Gastrocnemius medialis (tissue), 4 donors: ENCODE measurements around the gene RINT1. TPM values are rescaled to one million over a fixed set of nuclear protein-coding genes. Genes with fewer than 3 reads are reported as not detected.

ENCODE experiments used
- ATAC-seq, 2 donors: fragments of 150-250 bp; one replicate each; pipeline ENCODE4 v1.9.1; 2016
- DNase-seq, 2 donors: peaks; one replicate each; pipeline ENCODE4 v3.0.0-alpha.2; 2019
- H3K27ac ChIP-seq, 4 donors: fragments of 200-600 bp; sonication (generic); 1 replicate in 1 of 4; 2 replicates in 3 of 4; pipeline ENCODE4 v1.5.1; 2016 to 2018; ENCODE audit warnings: mild to moderate bottlenecking in 2 of 4, moderate library complexity in 1 of 4
- H3K27me3 ChIP-seq, 3 donors: fragments of 200-600 bp; sonication (generic) in 2 of 3; 1 replicate in 1 of 3; 2 replicates in 2 of 3; pipeline versions ENCODE4 v1.5.1 to v1.6.0; 2016 to 2019; ENCODE audit warnings: mild to moderate bottlenecking in 1 of 3, moderate library complexity in 1 of 3
- H3K36me3 ChIP-seq, 2 donors: fragments of 200-600 bp; sonication (generic) in 1 of 2; one replicate each; pipeline ENCODE4 v1.5.1; 2017 to 2018
- H3K4me1 ChIP-seq, 2 donors: fragments of 200-600 bp; sonication (generic) in 1 of 2; one replicate each; pipeline ENCODE4 v1.5.1; 2016 to 2017; ENCODE audit warnings: mild to moderate bottlenecking in 2 of 2
- H3K4me3 ChIP-seq, 4 donors: fragments of 200-600 bp; sonication (generic) in 3 of 4; 1 replicate in 1 of 4; 2 replicates in 3 of 4; pipeline ENCODE4 v1.5.1; 2016 to 2019; ENCODE audit warnings: mild to moderate bottlenecking in 2 of 4
- H3K9me3 ChIP-seq, 3 donors: fragments of 200-600 bp; sonication (generic) in 2 of 3; 1 replicate in 1 of 3; 2 replicates in 2 of 3; pipeline ENCODE4 v1.5.1; 2016 to 2019
- CTCF ChIP-seq, 5 experiments: fragments of 450-650 bp in 3 of 5; fragments of 200-600 bp in 2 of 5; sonication (generic) in 2 of 5; IDR thresholded peaks in 4 of 5; conservative IDR thresholded peaks in 1 of 5; 1 replicate in 4 of 5; 2 replicates in 1 of 5; pipeline ENCODE4 v1.5.1; 2016 to 2019; ENCODE audit warnings: antibody characterized with exemption in 5 of 5, mild to moderate bottlenecking in 3 of 5, moderate library complexity in 3 of 5
- POLR2A ChIP-seq, 2 donors: fragments of 450-650 bp; IDR thresholded peaks; one replicate each; pipeline ENCODE4 v1.6.1; 2017; ENCODE audit warnings: antibody characterized with exemption in 2 of 2, mild to moderate bottlenecking in 2 of 2, moderate library complexity in 2 of 2
- in situ Hi-C, 4 donors: fragments of 200-750 bp; cut with MboI; loops; one replicate each; pipeline versions ENCODE4 v1.15.0 to v1.8.0; 2017; ENCODE audit warnings: low sequenced_read_pairs in 4 of 4
- intact Hi-C: fragments of 100-400 bp; cut with DNase I; formaldehyde crosslinking; loops from one replicate; pipeline ENCODE4 v1.15.1; 2023; ENCODE audit warnings: low total_unique reads
- total RNA-seq, 4 donors: library from RNA; depleted of rRNA; stranded (reverse); fragments of >200 nt; gene quantifications; one replicate each; pipeline versions ENCODE4 v1.1.0 to v1.2.3, GENCODE V29; 2016

RINT1 gene
- total RNA-seq, 4 donors from 2014 or later, result 18.1 to 29.9 (median 25.7) TPM

- TF ChIP-seq POLR2A (IDR thresholded peaks at IDR 0.05), result no peak
- TF ChIP-seq CTCF (IDR thresholded peaks at IDR 0.05 in 4 of 5, conservative IDR thresholded peaks at IDR 0.05 in 1 of 5), result no peak
- peaks cover 6 to 7% of the 10 kb centered on the region in 2 donors for H3K4me1 ChIP-seq
- H3K9me3 ChIP-seq, result no peaks in the 10 kb centered on the region
- DNase-seq, result no peak
- H3K27ac ChIP-seq, result no peak within 1 kb of the TSS
- peak within 1 kb of the TSS; percentile 24 to 39 (median 25) for H3K4me3 ChIP-seq
- H3K36me3 ChIP-seq, result no peaks in the 10 kb centered on the region
- in situ Hi-C loops, result no loop called here
- peaks cover 0 to 5% (median 0%) of the 10 kb centered on the region in 3 donors for H3K27me3 ChIP-seq
- intact Hi-C loops, result no loop called here
- no peak for ATAC-seq
Observed at GRCh38 chr7:105581066-105581811, 49.2 kb downstream of the RINT1 start, which contains the start of gene EFCAB10. EFCAB10 (minus strand) TSS chr7:105581493; CDS start chr7:105581463, 30 bp downstream.

- H3K36me3 ChIP-seq, result no peaks in the 10 kb centered on the region
- H3K27ac ChIP-seq, result no peak overlapping the region
- no peak for TF ChIP-seq CTCF (IDR thresholded peaks at IDR 0.05 in 4 of 5, conservative IDR thresholded peaks at IDR 0.05 in 1 of 5)
- TF ChIP-seq POLR2A (IDR thresholded peaks at IDR 0.05), result no peak
- ATAC-seq (no peak), DNase-seq (no peak)
- peaks cover 0 to 5% (median 0%) of the 10 kb centered on the region in 3 donors for H3K27me3 ChIP-seq
- H3K4me1 ChIP-seq, result peaks cover 6 to 7% of the 10 kb centered on the region in 2 donors
- H3K4me3 ChIP-seq, result no peak overlapping the region
- intact Hi-C loops, result no loop called here
- in situ Hi-C loops, result no loop called here
- H3K9me3 ChIP-seq, result no peaks in the 10 kb centered on the region
Observed at GRCh38 chr7:105583061-105583460, 51.1 kb downstream of the RINT1 start.

GRCh38 chr7:105584165-105584564, 52.2 kb downstream of the RINT1 start:
- Histone ChIP-seq H3K27ac (no peak overlapping the region), H3K27me3 (peaks cover 0 to 5% (median 0%) of the 10 kb centered on the region in 3 donors), H3K4me1 (peaks cover 5 to 6% of the 10 kb centered on the region in 2 donors), H3K9me3 (no peaks in the 10 kb centered on the region), H3K36me3 (no peaks in the 10 kb centered on the region), H3K4me3 (no peak overlapping the region)
- TF ChIP-seq CTCF (IDR thresholded peaks at IDR 0.05 in 4 of 5, conservative IDR thresholded peaks at IDR 0.05 in 1 of 5) (no peak), POLR2A (IDR thresholded peaks at IDR 0.05) (no peak)
- in situ Hi-C loops, result no loop called here
- no peak for DNase-seq
- intact Hi-C loops, result no loop called here
- ATAC-seq, result no peak

GRCh38 chr7:105585850-105586500, 54.0 kb downstream of the RINT1 start:
- Histone ChIP-seq H3K9me3 (no peaks in the 10 kb centered on the region), H3K4me3 (no peak overlapping the region), H3K4me1 (peaks cover 6 to 8% of the 10 kb centered on the region in 2 donors), H3K27ac (no peak overlapping the region), H3K27me3 (peaks cover 0 to 5% (median 0%) of the 10 kb centered on the region in 3 donors), H3K36me3 (no peaks in the 10 kb centered on the region)
- no peak for ATAC-seq
- TF ChIP-seq POLR2A (IDR thresholded peaks at IDR 0.05) (no peak), CTCF (IDR thresholded peaks at IDR 0.05 in 4 of 5, conservative IDR thresholded peaks at IDR 0.05 in 1 of 5) (no peak)
- in situ Hi-C loops (no loop called here), intact Hi-C loops (no loop called here)
- DNase-seq, result no peak
